GM19463 (cell line): ENCODE measurements around the gene CYRIA.

Experiments used
- ATAC-seq: cut with Tn5 transposase; IDR thresholded peaks from one replicate; pipeline ENCODE4 v1.9.1; 2021; ENCODE audit warnings: mild to moderate bottlenecking, moderate library complexity; ENCODE audit not compliant: unreplicated experiment

Gene CYRIA

DNA sequence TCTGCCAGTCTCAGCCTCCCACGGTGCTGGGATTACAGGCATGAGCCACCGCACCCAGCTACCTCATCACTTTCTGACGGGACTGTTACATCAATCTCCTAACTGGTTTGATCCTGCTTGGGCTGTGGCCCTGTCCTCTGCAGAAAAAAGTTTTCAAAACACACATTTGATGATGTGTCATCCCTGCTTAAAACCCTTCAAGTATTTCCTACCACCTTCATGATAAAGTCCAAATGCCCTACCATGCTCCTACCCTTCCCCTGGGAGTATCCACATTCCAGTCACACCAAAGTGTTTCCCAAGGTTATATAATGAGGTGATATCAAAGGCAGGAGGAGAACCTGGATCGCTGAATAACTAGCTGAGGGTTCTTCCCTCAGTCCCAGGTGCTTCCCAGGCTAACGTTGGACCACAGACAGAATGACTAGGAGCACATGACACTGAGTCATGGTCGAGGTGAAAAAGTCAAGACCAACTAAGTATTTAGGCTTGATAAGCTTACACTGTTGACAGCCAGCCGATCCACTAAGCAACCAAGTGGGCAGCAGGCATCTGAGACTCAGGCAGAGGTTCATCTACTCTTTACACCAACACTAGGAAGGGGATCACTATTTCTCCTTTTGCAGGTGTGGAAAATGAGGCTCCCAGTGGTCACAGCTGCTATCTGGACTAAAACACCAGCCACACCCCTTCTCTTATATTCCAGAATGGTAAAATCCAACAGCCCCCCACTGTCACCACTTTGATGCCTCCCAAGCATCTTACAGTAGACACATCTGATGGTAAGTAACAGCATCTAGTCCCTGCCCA is 31.8 kb downstream of the CYRIA start:
- ATAC-seq, result no peak

DNA sequence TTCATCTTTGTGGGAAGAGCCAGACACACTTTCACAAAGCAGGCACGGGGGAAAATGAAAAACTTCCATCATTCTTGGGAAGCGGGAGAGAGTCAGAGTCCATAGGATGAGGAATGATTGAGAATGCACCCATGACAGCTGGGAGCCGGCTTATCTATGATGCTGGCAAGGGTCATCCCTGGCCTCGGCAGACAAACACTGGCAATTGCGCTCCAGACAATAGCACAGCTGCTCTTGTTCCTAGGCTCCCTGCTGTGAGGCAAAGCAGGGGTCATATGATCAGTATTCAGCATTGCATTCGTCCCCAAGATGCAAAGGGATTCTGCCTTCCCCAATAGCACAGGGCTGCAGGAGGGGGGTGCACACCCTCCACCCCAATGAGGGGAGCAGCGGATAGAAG is 33.0 kb downstream of the CYRIA start:
- no peak for ATAC-seq

DNA sequence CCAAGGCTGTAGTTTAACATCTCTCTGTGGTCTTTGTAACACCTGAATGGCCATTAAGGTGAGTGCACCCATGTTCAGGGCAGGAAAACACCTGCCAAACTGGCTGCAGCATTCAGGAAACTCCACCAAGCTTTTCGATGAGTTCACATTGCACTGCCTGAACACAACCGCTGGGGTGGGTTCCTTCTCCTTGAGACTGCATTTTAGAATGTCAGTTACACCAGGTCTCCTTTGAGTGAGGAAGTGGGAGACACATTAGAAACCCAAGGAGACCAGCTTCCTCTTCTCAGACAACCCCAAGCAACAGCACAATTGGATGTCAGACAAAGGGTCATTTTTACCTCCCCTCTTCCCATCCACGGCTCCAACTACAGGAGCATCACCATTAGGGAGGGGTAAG is 35.2 kb downstream of the CYRIA start:
- no peak for ATAC-seq

DNA sequence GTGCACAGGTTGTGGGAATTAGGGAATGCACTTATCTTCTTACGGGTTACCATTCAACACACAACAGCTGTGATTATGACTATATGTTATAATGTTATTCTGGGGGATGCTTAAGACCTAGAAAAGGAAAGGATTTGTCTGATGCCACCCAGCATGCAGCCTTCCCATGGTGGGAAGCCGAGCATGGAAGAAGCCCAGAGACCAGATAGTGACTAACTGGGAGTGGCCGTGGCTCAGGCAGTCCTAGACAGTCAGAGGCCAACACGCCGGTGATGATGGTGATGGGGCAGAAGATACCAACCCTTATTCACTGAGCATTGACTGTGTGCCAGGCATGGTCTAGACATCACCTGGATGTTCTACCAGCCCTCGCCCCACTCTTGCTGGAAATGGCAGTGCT is 35.9 kb downstream of the CYRIA start:
- ATAC-seq, result no peak

DNA sequence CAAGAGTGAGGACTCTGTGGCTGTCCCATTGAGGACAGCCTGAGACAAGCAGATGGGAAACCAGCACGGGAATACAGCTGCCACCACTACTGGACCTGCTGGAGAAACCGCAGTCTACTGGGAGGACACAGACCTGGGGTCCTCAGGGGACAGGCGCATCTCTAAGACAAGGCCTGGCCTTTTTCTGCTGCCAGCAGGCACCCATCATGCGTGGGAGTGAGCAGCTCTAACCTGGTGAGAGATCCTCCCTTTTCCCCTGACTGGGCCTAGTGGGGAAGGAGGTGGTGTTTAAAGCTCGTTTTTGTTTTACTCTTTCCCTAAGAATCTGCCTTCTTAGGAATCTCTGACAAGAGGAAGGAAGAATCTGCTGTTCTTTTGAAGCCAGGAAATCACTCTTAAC is 36.6 kb downstream of the CYRIA start:
- ATAC-seq, result no peak

DNA sequence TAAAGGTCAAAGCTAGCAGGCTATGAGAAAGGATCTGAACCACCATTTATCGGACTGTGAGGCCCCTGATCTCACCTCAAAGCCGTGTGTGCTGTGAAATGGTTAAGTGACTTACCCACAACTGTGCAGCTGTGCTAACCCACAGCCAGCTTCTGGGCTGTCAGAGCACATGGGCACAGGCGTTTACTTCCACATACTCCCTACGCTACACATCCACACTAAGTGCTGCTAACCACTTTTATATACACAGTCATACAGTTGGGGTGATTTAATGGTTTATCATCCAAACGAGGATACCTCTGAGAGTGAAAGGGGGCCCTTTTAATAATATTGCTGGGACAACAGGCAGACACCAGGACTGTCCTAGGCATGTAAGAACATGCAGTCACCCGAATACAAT is 37.3 kb downstream of the CYRIA start:
- ATAC-seq, result no peak

DNA sequence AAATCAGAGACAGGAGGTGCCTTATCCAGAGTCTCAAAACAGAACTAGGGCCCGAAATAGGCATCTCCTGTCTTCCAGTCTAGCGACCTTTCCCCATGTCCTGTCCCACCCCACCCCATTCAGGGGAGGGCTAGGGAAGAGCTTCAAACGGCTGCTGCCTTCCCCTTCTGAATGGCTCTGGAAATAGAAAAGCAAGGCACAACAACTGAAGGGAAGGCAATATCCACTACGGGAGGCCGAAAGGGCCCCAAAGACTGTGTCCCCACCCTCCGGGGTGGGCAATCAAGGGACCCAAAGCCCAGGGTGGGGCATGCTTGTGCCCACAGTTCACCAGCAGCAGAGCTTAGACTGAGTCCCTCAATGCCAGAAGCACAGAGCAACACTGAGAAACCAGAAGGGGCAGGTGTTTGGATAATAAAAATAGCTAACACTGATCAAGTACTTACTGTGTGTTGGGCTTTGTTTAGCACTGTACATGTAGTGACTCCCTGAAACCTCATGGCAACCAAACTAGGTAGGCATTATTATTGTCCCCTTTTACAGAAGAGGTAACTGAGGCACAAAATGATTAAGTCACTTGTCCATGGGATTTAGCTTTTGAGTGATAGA is 38.5 kb downstream of the CYRIA start:
- no peak for ATAC-seq

DNA sequence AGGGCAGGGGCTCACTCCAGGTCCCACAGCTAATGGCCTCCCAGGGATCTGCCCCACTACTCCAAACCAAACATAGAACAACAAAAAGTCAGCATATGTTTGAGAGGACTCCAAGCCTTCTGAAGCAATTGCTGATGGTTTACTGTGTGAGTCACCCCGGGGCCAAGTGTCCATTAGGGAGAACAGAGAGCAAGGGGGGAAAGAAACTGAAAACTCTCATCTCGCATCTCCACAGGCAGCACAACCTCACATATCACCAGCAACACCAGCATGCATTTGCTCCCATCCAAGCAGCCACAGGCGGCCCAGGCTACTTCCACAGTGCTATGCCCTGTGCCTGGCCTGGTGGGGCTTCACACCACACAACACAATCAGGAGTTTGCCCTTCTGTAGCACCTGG is 39.1 kb downstream of the CYRIA start:
- no peak for ATAC-seq

DNA sequence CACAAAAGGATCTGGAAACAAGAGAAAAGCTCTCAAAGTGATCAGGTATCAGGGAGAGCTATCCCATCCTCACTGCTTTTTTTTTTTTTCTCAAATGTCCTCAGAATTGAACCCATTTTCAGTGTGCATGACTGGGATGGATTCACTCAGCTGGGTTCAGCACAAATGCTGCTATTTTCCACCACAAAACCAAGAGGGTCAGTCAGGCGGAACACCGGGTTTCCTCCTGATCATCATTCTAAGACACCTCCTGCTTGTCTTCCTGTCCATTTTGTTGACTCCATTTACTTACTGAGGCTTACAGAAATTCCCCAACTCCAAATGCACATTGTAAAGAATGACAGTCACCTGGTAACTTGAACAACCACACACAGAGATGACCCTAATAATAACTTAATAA is 39.9 kb downstream of the CYRIA start:
- ATAC-seq, result peak; percentile 81

DNA sequence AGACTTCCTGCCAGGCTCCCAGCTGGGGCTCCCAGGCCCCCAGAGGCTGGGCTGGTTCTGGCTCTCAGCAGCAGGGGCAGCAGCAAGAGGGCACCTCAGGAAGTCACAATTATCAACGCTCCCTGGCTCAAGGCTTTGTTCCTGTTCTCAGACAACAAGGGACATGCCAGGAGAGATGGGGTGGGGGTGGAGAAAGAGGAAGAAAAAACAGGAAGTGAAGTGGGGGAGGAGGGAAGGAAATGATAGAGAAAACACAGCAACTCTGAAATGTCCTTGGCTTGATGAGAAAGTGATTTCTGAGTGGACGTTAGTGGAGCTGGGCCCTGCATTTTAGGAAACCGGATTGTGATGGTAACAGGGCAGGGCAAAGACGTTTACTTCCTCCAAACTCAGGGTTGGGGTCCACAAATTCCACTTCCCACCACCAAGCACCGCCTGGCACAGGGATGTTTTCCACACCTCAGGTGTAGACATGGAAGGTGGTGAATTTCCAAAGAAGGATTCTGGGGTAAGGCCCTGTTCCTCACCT is 40.4 kb downstream of the CYRIA start:
- no peak for ATAC-seq

DNA sequence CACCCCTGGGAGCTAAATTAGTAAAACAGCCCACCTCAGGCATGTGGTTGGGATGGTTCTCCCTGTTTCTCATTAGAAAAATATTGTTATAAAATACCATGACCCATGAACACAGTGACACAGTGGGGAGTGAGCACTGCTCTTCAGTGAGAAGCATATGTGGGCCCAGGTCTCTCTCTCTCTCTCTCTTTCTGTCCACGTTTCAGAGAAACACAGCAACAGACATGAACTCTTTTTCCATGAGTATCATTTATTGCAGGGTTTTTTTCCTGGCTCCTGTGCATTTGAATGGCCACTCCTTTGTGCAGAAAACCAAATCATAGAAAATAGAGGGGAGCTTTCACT is 41.2 kb downstream of the CYRIA start:
- no peak for ATAC-seq

DNA sequence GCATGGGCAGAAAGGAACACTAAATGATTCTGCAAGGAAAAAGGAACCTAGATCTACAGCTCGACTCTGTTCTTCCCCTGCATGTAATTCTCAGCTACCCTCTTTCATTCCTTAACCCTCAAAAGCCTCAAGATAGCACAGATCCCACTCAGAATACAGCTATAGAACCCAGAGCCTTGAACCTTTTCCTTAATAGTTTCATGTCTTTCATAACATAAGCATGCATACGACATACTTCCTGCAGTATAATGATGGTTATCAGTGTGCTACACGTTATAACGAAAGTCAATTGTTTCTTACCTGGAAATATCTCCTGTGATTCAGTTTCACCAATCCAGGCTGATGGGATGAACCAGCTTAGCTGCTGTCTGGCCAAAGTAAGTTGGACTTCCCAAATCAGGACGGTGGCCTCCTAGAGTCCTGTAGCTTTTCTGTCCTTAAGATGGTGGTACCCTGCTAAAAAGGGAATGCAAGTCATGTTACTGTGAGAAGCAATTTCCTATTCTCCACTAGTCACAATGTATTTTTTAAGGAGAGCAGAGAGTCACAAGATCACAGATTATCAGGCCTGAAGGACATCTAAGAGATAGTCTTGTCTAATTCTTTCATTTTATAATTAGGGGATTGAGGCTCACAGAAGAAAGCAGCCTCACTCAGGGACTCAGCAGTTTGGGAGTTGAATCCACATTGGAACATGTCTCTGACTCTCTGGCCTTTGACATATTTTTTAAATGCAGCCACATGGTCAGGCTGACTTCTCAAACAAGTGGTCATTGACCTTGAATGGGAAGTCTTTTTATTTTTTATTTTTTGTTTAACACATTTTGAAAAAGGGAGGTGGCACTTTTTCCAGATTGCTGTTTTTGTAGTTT is 41.8 kb downstream of the CYRIA start:
- no peak for ATAC-seq

DNA sequence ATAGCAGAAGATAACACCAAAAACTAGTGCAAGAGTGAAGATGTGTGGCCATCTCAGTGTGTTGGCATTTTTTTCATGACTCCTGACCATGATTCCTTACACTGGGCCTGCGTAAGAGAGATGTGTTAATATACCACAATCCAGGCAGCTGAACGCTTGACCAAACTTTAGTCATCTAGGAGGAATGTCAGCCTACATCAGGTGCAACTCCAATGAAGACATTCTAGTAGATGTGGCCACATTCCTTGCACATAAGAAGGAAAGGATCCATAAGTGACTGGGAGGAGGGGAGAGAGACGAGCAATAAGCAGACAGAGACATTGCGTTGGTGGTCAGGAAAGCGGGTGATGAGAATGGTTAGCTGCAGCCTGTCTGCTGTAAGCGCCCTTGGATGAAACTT is 42.6 kb downstream of the CYRIA start:
- ATAC-seq, result no peak

DNA sequence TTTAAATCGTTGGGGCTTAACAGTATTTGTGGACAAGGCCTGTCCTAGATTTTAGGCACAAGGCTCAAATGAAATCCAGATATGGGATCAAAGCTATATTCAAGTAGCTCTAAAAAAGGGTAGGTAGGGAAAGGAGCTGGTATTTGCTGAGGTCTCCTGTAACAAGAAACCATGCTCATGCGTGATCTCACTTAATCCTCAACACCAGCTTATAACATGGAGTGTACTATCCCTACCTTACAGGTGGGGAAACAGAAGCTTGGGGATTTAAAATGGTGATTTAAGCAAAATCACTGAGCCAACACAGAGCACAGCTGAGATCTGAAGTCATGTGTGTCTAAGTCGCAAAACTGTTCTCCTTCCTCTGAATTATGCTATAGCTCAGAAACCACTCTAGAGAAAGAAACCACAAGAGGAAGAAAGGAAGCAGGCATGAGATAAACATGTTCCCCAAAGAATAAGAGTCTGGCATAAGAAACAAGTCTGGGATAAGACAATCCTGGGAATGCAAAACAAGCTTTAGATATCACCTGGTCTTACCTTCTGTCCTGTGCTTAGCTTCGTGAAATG is 43.1 kb downstream of the CYRIA start:
- ATAC-seq, result no peak

DNA sequence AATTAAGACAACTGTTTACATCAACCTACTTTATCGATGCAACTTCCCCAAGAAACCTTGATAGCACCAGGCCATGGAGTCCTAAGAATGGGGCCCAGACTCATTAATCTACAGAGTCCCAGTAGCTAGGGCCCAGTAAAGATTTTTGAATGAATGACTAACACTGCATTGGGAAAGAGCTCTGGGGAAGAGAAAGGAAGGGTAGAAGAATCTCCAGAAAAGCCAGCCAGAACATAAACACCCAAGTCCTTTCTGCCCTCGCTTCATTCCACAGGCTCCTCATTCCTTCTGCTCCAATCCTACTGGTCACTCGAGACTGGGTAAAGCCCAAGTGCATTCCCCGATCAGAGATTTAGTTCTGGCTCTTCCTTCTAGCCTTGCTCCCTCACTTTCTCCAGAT is 44.3 kb downstream of the CYRIA start:
- ATAC-seq, result no peak

DNA sequence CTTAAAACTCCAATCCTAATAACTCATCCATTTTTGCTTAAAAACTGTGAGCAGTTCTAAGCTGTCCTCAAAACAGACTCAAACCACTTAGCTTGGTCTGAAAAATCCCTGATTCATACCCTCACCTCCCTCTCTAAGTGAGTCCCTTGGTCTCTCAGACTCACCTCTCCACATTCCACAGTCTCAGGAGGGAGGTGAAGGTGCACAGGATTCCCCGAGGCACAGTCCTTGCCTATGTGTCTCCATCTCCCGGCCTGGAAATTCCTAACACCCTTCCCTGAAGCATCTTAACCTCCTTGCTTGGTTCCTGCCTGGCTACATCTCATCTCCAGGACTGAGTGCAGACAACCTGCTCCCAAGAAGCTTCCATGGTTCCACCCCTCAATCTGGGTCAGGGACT is 45.0 kb downstream of the CYRIA start:
- no peak for ATAC-seq

DNA sequence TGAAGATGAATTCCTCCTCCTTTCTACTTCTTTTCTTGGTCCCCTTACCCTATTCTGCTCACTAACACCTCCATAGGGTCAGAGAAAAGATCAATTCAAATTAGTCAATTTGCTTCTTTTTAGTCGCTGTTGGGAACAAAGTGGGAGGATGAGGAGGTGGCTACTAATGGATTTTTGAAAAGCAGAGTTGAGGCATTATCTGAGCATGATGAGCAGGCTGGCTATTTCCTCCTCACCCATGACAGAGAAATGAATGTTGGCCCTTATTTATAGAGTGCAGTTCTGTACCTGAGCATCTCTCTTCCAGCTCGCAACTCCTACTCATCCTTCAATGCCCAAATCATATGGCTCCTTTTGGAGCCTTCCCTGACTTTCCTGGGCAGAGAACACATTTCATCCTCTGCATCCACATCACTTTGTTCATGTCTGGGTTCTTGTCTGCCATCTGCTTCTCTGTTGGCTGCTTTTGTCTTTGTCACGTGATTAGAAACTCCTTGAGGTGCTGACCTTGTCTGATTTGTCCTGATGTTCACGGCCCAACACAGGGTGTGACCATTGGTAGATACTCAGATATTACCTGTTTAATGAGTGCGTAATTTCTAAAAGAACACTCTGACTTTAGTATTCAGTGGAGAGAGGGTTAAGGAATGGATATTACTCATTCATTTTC is 45.9 kb downstream of the CYRIA start:
- ATAC-seq, result no peak

DNA sequence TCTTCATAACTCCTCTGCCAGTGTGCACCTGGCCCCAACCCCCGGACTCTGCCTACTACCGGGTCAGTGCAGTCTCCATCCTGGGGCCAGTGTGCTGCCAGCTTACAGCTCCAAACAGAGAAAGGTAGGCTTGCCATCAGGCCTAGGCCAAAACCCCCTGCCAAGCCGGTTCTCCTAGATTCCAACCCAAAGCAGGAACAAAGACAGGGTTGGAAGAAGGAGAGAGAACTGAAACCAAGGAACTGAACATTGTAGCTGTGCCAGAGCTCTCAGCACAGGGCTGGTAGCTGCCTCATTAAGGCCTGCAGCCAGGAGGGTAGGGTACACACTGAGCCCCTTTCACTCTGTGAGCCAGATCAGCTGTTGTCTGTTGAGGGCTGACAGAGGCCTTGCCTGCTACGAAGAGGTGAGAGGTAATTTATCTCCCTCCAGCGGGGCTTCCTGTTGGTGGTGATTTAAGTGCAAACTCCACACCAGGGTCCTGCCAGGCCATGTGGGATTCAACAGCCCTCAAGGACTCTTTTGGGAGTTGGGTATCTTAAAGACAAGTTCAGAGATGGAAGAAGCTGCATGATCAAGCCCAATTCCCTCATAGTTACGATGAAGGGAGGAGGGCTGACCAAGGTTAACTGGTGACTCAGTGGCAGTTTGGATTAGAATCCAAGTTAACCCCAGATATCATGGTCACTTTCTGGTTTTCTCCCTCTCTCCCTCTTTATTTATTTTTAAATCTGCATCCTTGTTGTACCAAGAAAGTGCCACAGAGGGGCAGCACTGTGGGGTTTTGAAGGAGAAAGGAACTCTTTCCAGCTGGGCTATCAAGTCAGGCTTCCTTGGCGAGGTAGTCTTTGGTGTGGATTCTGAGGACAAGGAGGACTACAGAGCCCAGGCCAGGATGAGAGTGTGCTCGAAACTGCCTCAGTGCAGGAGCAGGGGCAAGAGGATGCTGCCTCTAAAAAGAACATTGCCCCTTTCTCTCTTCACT is 48.1 kb downstream of the CYRIA start:
- ATAC-seq, result no peak
